H9 (cell line): ENCODE measurements around the gene PRMT2. TPM values are rescaled to one million over a fixed set of nuclear protein-coding genes. Genes with fewer than 3 reads are reported as not detected.

ENCODE experiments used
- DNase-seq: peaks from one replicate; pipeline ENCODE4 v3.0.0-alpha.2; 2017
- H2AFZ ChIP-seq: one replicate; pipeline ENCODE4 v1.6.1; 2013; ENCODE audit warnings: mild to moderate bottlenecking, low read length, control low read depth, moderate library complexity
- H2AK5ac ChIP-seq: 2 replicates; pipeline ENCODE4 v1.6.1; 2013; ENCODE audit warnings: low read length, control low read depth, mixed read lengths; ENCODE audit not compliant: insufficient read length
- H2BK120ac ChIP-seq: one replicate; pipeline ENCODE4 v1.6.1; 2013; ENCODE audit warnings: low read depth, mild to moderate bottlenecking, low read length, control low read depth, inconsistent platforms; ENCODE audit not compliant: poor library complexity, severe bottlenecking
- H2BK12ac ChIP-seq: 2 replicates; pipeline ENCODE4 v1.6.1; 2013; ENCODE audit warnings: low read length, control low read depth, mixed read lengths, low read depth; ENCODE audit not compliant: insufficient read length
- H2BK15ac ChIP-seq: 2 replicates; pipeline ENCODE4 v1.6.1; 2013; ENCODE audit warnings: low read depth, low read length, control low read depth
- H2BK20ac ChIP-seq: one replicate; pipeline ENCODE4 v1.6.1; 2013; ENCODE audit warnings: low read depth, mild to moderate bottlenecking, low read length, control low read depth, inconsistent platforms; ENCODE audit not compliant: poor library complexity, severe bottlenecking
- H2BK5ac ChIP-seq: 2 replicates; pipeline ENCODE4 v1.6.1; 2013; ENCODE audit warnings: low read length, control low read depth, mixed read lengths; ENCODE audit not compliant: insufficient read length
- H3K14ac ChIP-seq: 2 replicates; pipeline ENCODE4 v1.6.1; 2013; ENCODE audit warnings: low read length, control low read depth; ENCODE audit not compliant: insufficient read depth
- H3K18ac ChIP-seq: 2 replicates; pipeline ENCODE4 v1.6.1; 2013; ENCODE audit warnings: low read depth, mild to moderate bottlenecking, mixed read lengths, low read length, control low read depth; ENCODE audit not compliant: insufficient read length
- H3K23ac ChIP-seq: 2 replicates; pipeline ENCODE4 v1.6.1; 2013; ENCODE audit warnings: low read length, control low read depth, mixed read lengths, low read depth; ENCODE audit not compliant: insufficient read length
- H3K23me2 ChIP-seq: 2 replicates; pipeline ENCODE4 v1.6.1; 2013; ENCODE audit warnings: low read depth, mild to moderate bottlenecking, mixed read lengths, low read length, control low read depth; ENCODE audit not compliant: insufficient read length, poor library complexity, severe bottlenecking
- H3K27ac ChIP-seq: 2 replicates; pipeline ENCODE4 v1.5.1; 2013; ENCODE audit warnings: low read length, control low read depth, mixed read lengths, low read depth; ENCODE audit not compliant: insufficient read length
- H3K27me3 ChIP-seq: 2 replicates; pipeline ENCODE4 v1.6.1; 2013; ENCODE audit warnings: low read length, control low read depth, inconsistent platforms; ENCODE audit not compliant: insufficient read depth
- H3K4ac ChIP-seq: 2 replicates; pipeline ENCODE4 v1.6.1; 2013; ENCODE audit warnings: low read depth, mild to moderate bottlenecking, control low read depth, inconsistent platforms, low read length, moderate library complexity
- H3K4me1 ChIP-seq: 2 replicates; pipeline ENCODE4 v1.6.1; 2013; ENCODE audit warnings: low read length, control low read depth, inconsistent platforms; ENCODE audit not compliant: insufficient read depth
- H3K4me2 ChIP-seq: 2 replicates; pipeline ENCODE4 v1.6.1; 2013; ENCODE audit warnings: low read length, control low read depth, mixed read lengths; ENCODE audit not compliant: insufficient read length, insufficient read depth
- H3K56ac ChIP-seq: 2 replicates; pipeline ENCODE4 v1.6.1; 2013; ENCODE audit warnings: low read depth, mild to moderate bottlenecking, mixed read lengths, low read length, control low read depth; ENCODE audit not compliant: insufficient read length
- H3K79me1 ChIP-seq: 2 replicates; pipeline ENCODE4 v1.6.1; 2013; ENCODE audit warnings: low read depth, mild to moderate bottlenecking, moderate library complexity, low read length, control low read depth, inconsistent platforms; ENCODE audit not compliant: insufficient read depth, poor library complexity, severe bottlenecking
- H3K79me2 ChIP-seq: 2 replicates; pipeline ENCODE4 v1.6.1; 2013; ENCODE audit warnings: low read length, control low read depth, inconsistent platforms; ENCODE audit not compliant: insufficient read depth
- H3K9ac ChIP-seq: 2 replicates; pipeline ENCODE4 v1.6.1; 2013; ENCODE audit warnings: low read length, control low read depth, mixed read lengths; ENCODE audit not compliant: insufficient read length; ENCODE audit errors: extremely low read depth
- H3K9me3 ChIP-seq: one replicate; pipeline ENCODE4 v1.6.1; 2013; ENCODE audit warnings: low read depth, low read length, inconsistent platforms; ENCODE audit not compliant: control insufficient read depth
- H3T11ph ChIP-seq: one replicate; pipeline ENCODE4 v1.6.1; 2013; ENCODE audit warnings: mild to moderate bottlenecking, low read length, control low read depth, inconsistent platforms
- H4K20me1 ChIP-seq: one replicate; pipeline ENCODE4 v1.6.1; 2013; ENCODE audit not compliant: control insufficient read depth, insufficient read length, insufficient read depth
- H4K5ac ChIP-seq: 2 replicates; pipeline ENCODE4 v1.6.1; 2013; ENCODE audit warnings: low read depth, mild to moderate bottlenecking, mixed read lengths, low read length, control low read depth; ENCODE audit not compliant: insufficient read length
- H4K8ac ChIP-seq: replicated peaks from 2 replicates; pipeline ENCODE4 v1.6.1; 2013; ENCODE audit warnings: low read length, control low read depth, mixed read lengths, low read depth; ENCODE audit not compliant: insufficient read length
- H4K91ac ChIP-seq: 2 replicates; pipeline ENCODE4 v1.6.1; 2013; ENCODE audit warnings: low read depth, mild to moderate bottlenecking, moderate library complexity, mixed read lengths, low read length, control low read depth; ENCODE audit not compliant: insufficient read length
- H3K27ac Mint-ChIP-seq, 3 experiments: 2 replicates in 2 of 3; 3 replicates in 1 of 3; pipeline ENCODE4 v1.8.0; 2020 to 2021; ENCODE audit warnings: mixed read lengths in 3 of 3, mild to moderate bottlenecking in 1 of 3, moderate library complexity in 1 of 3
- H3K27me3 Mint-ChIP-seq: 2 replicates; pipeline ENCODE4 v1.8.0; 2021; ENCODE audit warnings: low read depth, mild to moderate bottlenecking, moderate library complexity, mixed read lengths
- H3K36me3 Mint-ChIP-seq, 3 experiments: 2 replicates in 2 of 3; 3 replicates in 1 of 3; pipeline ENCODE4 v1.8.0; 2020 to 2021; ENCODE audit warnings: low read depth in 3 of 3, mixed read lengths in 3 of 3; ENCODE audit not compliant: insufficient read depth in 1 of 3
- H3K4me1 Mint-ChIP-seq, 2 experiments: 2 replicates each; pipeline ENCODE4 v1.8.0; 2020; ENCODE audit warnings: mixed read lengths in 2 of 2
- H3K4me3 Mint-ChIP-seq, 2 experiments: 2 replicates in 1 of 2; 3 replicates in 1 of 2; pipeline ENCODE4 v1.8.0; 2020 to 2021; ENCODE audit warnings: mild to moderate bottlenecking in 2 of 2, mixed read lengths in 2 of 2, moderate library complexity in 1 of 2
- H3K9me3 Mint-ChIP-seq, 2 experiments: 2 replicates in 1 of 2; 3 replicates in 1 of 2; pipeline ENCODE4 v1.8.0; 2020; ENCODE audit warnings: mild to moderate bottlenecking in 2 of 2, mixed read lengths in 2 of 2, moderate library complexity in 1 of 2
- WGBS: extraction: QIAGEN DNeasy Blood & Tissue Kit; methylation state at CpG from one replicate; pipeline ENCODE4 v1.1.7; 2013; ENCODE audit warnings: missing lambda C conversion rate, low lambda C conversion rate, mixed read lengths; ENCODE audit not compliant: insufficient read length; ENCODE audit errors: extremely low coverage; 5-methylcytosine and 5-hydroxymethylcytosine counted together
- total RNA-seq: library from RNA; stranded (reverse); gene quantifications from 2 replicates; pipeline ENCODE4 v1.2.1, GENCODE V29; 2021
- TF ChIP-seq, protein P1 (sequence below): fragments of 200-600 bp; sonication (generic); conservative IDR thresholded peaks from 3 replicates; pipeline ENCODE4 v1.8.0; 2021; ENCODE audit warnings: antibody characterized with exemption, mild to moderate bottlenecking

Gene PRMT2
- total RNA-seq, 1 experiment from 2014 or later = 53.7 TPM

DNA sequence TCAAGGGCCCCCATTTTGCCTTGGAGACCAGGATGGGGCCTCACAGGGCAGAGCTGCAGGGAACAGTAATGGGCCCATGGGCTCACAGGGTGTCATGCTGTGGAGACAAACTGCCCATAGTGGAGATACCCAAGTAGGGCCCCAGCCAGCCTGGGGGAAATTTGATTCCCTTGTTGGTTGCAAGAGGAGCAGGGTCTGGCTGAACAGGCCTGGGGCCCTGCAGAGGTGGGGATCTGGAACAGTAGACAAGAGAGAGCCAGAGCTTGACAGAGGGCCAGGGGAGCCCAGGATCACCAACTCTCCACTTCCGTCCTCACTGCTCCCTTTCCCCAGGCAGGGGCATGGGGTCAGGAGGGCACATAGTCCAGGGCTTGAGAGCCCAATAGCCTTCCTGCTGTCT lies 39.3 kb upstream of the PRMT2 start:
- no peak for DNase-seq
- Histone ChIP-seq H3K4me1 (no peaks in the 10 kb centered on the region), H3T11ph (no peak overlapping the region), H3K4ac (no peak overlapping the region), H4K91ac (no peak overlapping the region), H2BK12ac (no peak overlapping the region), H2BK15ac (no peak overlapping the region), H2BK20ac (no peak overlapping the region), H4K20me1 (no peaks in the 10 kb centered on the region), H3K27me3 (no peaks in the 10 kb centered on the region; the same call in 1 of the 2 replicates), H2BK5ac (no peak overlapping the region), H3K9ac (no peak overlapping the region), H3K23ac (no peak overlapping the region), H3K79me2 (no peaks in the 10 kb centered on the region), H3K18ac (no peak overlapping the region), H3K27ac (no peak overlapping the region), H2AK5ac (no peak overlapping the region), H2AFZ (no peak overlapping the region), H4K5ac (no peak overlapping the region), H4K8ac (no peak overlapping the region), H2BK120ac (no peak overlapping the region), H3K56ac (no peak overlapping the region), H3K4me2 (no peak overlapping the region), H3K23me2 (no peaks in the 10 kb centered on the region), H3K9me3 (peaks cover 19% of the 10 kb centered on the region), H3K79me1 (no peaks in the 10 kb centered on the region), H3K14ac (no peak overlapping the region)
- WGBS = no CpG with 5 or more reads among the region's 1 CpG
- no peak overlapping the region for H3K4me3 Mint-ChIP-seq
- no peaks in the 10 kb centered on the region for H3K4me1 Mint-ChIP-seq
- no peak overlapping the region for H3K27ac Mint-ChIP-seq
- H3K27me3 Mint-ChIP-seq = peaks cover 9% of the 10 kb centered on the region
- TF ChIP-seq, protein P1, sequence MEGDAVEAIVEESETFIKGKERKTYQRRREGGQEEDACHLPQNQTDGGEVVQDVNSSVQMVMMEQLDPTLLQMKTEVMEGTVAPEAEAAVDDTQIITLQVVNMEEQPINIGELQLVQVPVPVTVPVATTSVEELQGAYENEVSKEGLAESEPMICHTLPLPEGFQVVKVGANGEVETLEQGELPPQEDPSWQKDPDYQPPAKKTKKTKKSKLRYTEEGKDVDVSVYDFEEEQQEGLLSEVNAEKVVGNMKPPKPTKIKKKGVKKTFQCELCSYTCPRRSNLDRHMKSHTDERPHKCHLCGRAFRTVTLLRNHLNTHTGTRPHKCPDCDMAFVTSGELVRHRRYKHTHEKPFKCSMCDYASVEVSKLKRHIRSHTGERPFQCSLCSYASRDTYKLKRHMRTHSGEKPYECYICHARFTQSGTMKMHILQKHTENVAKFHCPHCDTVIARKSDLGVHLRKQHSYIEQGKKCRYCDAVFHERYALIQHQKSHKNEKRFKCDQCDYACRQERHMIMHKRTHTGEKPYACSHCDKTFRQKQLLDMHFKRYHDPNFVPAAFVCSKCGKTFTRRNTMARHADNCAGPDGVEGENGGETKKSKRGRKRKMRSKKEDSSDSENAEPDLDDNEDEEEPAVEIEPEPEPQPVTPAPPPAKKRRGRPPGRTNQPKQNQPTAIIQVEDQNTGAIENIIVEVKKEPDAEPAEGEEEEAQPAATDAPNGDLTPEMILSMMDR = no peak
- H3K36me3 Mint-ChIP-seq = peaks cover 6 to 22% (median 17%) of the 10 kb centered on the region in 3 experiments
- H3K9me3 Mint-ChIP-seq = peaks cover 31 to 34% of the 10 kb centered on the region in 2 experiments
